Right cardiac atrium (tissue), 5 donors: ENCODE data around the gene CEBPZ. TPM values are rescaled to one million over a fixed set of nuclear protein-coding genes. Genes with fewer than 3 reads are reported as not detected.

ENCODE experiments used
- ATAC-seq, 2 donors: fragments of 200-7000 bp; cut with Tn5 transposase; one replicate each; pipeline versions ENCODE4 v1.8.0 to v1.9.1; 2020; ENCODE audit warnings: moderate library complexity in 2 of 2, mild to moderate bottlenecking in 1 of 2
- DNase-seq, 3 donors: peaks; one replicate each; pipeline ENCODE4 v3.0.0-alpha.2; 2020
- H3K27ac ChIP-seq: one replicate; pipeline ENCODE4 v1.5.1; 2013; ENCODE audit warnings: mild to moderate bottlenecking, low read length, control low read depth, moderate library complexity
- H3K27me3 ChIP-seq: one replicate; pipeline ENCODE4 v1.6.1; 2013; ENCODE audit not compliant: control insufficient read depth, insufficient read depth
- H3K4me1 ChIP-seq: one replicate; pipeline ENCODE4 v1.6.1; 2013; ENCODE audit warnings: low read length; ENCODE audit not compliant: control insufficient read depth, insufficient read depth
- H3K4me3 ChIP-seq: one replicate; pipeline ENCODE4 v1.5.1; 2013; ENCODE audit warnings: low read length, control low read depth
- H3K9me3 ChIP-seq: one replicate; pipeline ENCODE4 v1.6.1; 2013; ENCODE audit warnings: low read length; ENCODE audit not compliant: control insufficient read depth
- WGBS: extraction: QIAGEN DNeasy Blood & Tissue Kit; methylation state at CpG from one replicate; pipeline ENCODE4 v1.1.7; 2013; 5-methylcytosine and 5-hydroxymethylcytosine counted together
- intact Hi-C, 4 donors: fragments of 100-400 bp; cut with DNase I; formaldehyde crosslinking; loops; one replicate each; pipeline versions ENCODE4 v1.11.0 to v1.14.0; 2022 to 2023
- polyA plus RNA-seq: library from polyadenylated mRNA; stranded (reverse); fragments of 200-250 nt; gene quantifications from one replicate; pipeline ENCODE4 v1.2.3, GENCODE V29; 2013
- total RNA-seq, 4 donors: library from RNA; stranded (reverse); fragmentation: NEBNext Ultra II Directional; extraction: Animal tissue kit (Norgen Biotek cat#: 25700); gene quantifications; one replicate each; pipeline ENCODE4 v1.2.1, GENCODE V29; 2021
- donor health status: healthy with polysubstance abuse.
- donor health status: DM: no; HTN: yes; CAD: no.
- donor health status: DM: no; HTN: no; CAD: no.
- donor health status: DM: no; HTN: yes; CAD: no; lungs with severe emphysema.
- donor health status: DM: yes; HTN: yes; CAD: no.

The CEBPZ gene
- total and polyA plus RNA-seq, 5 donors: 24.0 to 35.4 (median 33.8) TPM

DNA sequence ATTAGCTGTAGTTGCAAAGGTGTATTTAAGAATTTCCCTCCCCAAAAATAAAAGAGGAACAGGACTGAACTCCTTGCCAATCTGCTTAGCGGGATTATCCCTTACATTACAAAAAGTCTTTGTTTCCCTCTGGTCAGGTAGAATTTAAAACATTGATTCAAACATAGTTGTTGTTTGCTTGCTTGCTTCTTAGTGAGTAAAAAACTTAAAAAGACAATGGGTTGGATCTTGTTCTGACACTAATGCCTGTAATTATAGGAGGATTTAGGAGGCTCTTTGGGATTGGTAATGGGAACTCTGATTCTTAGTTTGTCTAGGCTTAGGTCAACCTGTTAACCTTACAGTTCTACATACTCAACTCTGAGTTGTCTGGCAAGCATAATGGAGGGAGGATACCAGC, 38.8 kb downstream of the CEBPZ start:
- Histone ChIP-seq H3K4me3 (no peak overlapping the region), H3K27ac (no peak overlapping the region), H3K4me1 (no peaks in the 10 kb centered on the region), H3K9me3 (no peaks in the 10 kb centered on the region), H3K27me3 (no peaks in the 10 kb centered on the region)
- DNase-seq (no peak), ATAC-seq (no peak)
- WGBS: 87% methylated on average over 1 of the region's 1 CpG
- intact Hi-C loops: no loop called here

- intact Hi-C loops: no loop called here
- ATAC-seq (no peak), DNase-seq (no peak)
- Histone ChIP-seq H3K4me3 (no peak overlapping the region), H3K27me3 (no peaks in the 10 kb centered on the region), H3K9me3 (no peaks in the 10 kb centered on the region), H3K4me1 (no peaks in the 10 kb centered on the region), H3K27ac (no peak overlapping the region)
- 73% methylated on average over 6 of the region's 6 CpGs for WGBS
These were observed 39.6 kb downstream of the CEBPZ start for GRCh38 chr2:37191747-37192146.

DNA sequence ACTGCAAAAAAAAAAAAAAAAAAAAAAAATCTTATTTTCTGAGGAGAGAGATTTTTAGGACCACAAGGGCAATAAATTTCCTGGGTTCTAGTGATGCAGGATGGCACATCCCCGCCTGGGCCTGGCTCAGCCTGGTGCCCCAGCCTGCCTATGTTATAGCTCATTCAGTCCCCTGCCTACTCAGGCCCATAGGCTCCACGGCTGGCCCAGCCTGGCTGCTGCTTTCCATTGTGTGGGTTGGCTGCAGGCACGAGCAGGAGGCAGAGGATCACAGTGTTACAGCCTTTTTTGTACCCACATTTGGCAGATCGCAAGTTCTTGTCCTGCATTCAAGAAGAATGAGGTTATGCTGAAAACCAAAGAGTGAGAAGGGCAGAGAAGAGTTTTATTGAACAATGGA, 40.1 kb downstream of the CEBPZ start:
- Histone ChIP-seq H3K27me3 (no peaks in the 10 kb centered on the region), H3K27ac (no peak overlapping the region), H3K4me3 (no peak overlapping the region), H3K9me3 (no peaks in the 10 kb centered on the region), H3K4me1 (no peaks in the 10 kb centered on the region)
- WGBS: 80% methylated on average over 4 of the region's 4 CpGs
- no peak for DNase-seq
- intact Hi-C loops: no loop called here
- ATAC-seq: no peak

DNA sequence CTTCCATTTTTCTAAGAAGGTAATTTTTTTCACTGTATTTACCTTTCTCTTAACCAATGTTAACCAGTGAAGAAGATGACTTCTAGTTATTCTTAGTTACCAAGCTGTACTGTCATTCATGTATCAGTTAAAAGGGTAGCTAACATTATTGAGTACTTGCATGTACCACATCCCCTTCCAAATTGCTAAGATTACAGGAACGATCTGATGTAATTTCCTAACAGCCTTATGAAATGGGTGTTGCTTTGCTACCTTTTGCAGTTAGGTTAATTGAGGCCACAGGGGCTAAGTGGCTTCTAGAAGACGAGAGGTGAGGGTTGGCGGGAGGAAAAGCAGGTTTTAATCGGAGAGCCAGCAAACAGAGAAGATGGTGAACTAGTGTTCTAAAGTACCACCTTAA, 41.1 kb downstream of the CEBPZ start:
- no peak overlapping the region for H3K4me3 ChIP-seq
- no peaks in the 10 kb centered on the region for H3K4me1 ChIP-seq
- no peak for DNase-seq
- WGBS: 82% methylated on average over 4 of the region's 4 CpGs
- intact Hi-C loops: no loop called here
- H3K9me3 ChIP-seq: no peaks in the 10 kb centered on the region
- no peak overlapping the region for H3K27ac ChIP-seq
- no peaks in the 10 kb centered on the region for H3K27me3 ChIP-seq
- no peak for ATAC-seq

DNA sequence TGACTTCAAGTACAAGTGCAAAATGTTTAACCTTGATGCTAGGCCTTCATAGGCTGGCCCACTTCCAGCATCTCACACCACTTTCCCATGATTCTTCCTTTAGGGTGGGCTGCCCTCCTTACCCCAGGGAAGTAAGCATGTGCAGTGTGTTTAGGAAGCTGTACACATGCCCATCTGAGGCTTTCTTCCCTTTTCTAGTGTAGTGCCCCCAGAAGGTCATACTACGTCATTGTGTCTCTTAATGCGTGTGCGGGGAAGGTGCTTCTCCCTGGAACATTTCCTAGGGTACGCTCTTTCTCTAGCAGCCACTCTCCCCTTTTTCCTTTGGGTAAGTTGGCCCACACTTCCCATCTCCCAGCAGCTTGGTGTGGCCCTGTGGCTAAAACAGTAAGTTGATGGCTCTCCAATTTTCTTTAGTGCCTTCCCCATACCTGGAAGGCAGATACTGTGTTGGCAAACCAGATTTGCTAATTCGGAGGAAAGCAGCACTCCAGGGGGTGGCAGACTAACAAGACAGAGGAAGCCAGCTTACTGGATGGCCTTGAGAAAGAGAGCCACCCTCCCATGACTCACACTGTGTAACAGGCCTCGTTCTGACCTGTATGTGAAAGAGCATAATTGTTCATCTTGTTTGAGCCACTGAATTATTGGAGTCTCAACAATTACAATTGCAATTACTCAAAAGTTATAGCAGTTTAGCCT, 41.8 kb downstream of the CEBPZ start:
- Histone ChIP-seq H3K4me1 (no peaks in the 10 kb centered on the region), H3K27me3 (no peaks in the 10 kb centered on the region), H3K4me3 (no peak overlapping the region), H3K9me3 (no peaks in the 10 kb centered on the region), H3K27ac (no peak overlapping the region)
- WGBS: 76% methylated on average over 6 of the region's 6 CpGs
- ATAC-seq (peak in 1 of 2 donors; percentile 48), DNase-seq (no peak)
- intact Hi-C loops: no loop called here

- H3K27ac ChIP-seq: no peak within 1 kb of the TSS
- 95% methylated on average over 2 of the region's 2 CpGs for WGBS
- H3K9me3 ChIP-seq: no peaks in the 10 kb centered on the region
- no peaks in the 10 kb centered on the region for H3K4me1 ChIP-seq
- H3K4me3 ChIP-seq: no peak within 1 kb of the TSS
- DNase-seq (no peak), ATAC-seq (no peak)
- intact Hi-C loops: no loop called here
- H3K27me3 ChIP-seq: no peaks in the 10 kb centered on the region
These were observed 42.8 kb downstream of the CEBPZ start, which contains the start of gene SULT6B1 for GRCh38 chr2:37188570-37188969. Gene SULT6B1 (minus strand): TSS chr2:37188670. CDS start chr2:37188640, 30 bp downstream.

GRCh38 chr2:37181726-37182684, 49.4 kb downstream of the CEBPZ start:
- H3K27me3 ChIP-seq: no peaks in the 10 kb centered on the region
- no peaks in the 10 kb centered on the region for H3K4me1 ChIP-seq
- no peaks in the 10 kb centered on the region for H3K9me3 ChIP-seq
- no peak overlapping the region for H3K27ac ChIP-seq
- WGBS: 70% methylated on average over 17 of the region's 17 CpGs
- no peak overlapping the region for H3K4me3 ChIP-seq
- DNase-seq: no peak
- intact Hi-C loops: no loop called here
- ATAC-seq: no peak

DNA sequence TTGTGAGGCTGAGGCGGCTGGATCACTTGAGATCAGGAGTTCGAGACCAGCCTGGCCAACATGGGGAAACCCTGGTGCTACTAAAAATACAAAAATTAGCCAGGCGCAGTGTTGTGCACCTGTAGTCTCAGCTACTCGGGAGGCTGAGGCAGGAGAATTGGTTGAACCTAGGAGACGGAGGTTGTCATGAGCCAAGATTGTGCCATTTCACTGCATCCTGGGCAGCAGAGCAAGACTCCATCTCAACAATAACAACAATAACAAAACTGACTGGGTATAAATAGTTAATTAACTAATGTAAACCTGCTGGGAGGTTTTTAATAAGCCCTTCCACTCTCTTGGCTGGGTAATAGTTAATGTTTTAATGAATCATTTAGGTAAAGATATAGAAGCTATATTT, 50.8 kb downstream of the CEBPZ start:
- 97% methylated on average over 5 of the region's 5 CpGs for WGBS
- no peak for ATAC-seq

DNA sequence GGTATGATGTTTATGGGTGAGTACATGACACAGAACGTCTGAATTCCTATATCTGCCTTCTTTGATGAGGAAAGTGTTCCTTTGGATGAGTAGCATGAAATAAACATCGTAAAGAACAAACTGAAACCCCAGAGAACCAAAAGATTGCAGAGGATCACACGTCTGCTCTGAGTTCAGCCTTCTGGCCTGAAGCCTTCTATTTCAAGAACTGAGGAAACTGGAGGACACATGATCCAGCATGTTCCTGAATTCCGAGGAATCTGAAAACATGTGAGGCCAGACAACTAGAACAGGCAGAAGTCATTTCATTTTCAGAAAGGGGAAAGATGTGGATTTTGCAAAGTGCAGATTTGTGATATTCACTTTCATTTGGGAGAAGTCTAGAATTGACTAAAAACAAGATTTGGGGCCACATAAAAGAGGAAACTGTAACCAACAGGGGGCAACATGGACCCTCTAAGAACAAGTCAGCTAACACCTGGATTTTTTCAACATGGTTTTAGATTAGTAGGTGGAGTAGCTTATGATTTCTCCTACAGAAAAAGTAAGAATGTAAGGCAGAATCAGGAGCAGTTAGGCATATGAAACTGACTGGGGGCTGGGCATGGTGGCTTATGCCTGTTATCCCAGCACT, 51.3 kb downstream of the CEBPZ start:
- WGBS: 57% methylated on average over 4 of the region's 4 CpGs
- intact Hi-C loops: no loop called here

More for the DNA sequence above, 50.8 kb downstream of the CEBPZ start:
- H3K27ac ChIP-seq: no peak overlapping the region
- no peak for DNase-seq
- no peaks in the 10 kb centered on the region for H3K27me3 ChIP-seq
- H3K9me3 ChIP-seq: no peaks in the 10 kb centered on the region
- H3K4me1 ChIP-seq: no peaks in the 10 kb centered on the region
- H3K4me3 ChIP-seq: no peak overlapping the region
- intact Hi-C loops: no loop called here

DNA sequence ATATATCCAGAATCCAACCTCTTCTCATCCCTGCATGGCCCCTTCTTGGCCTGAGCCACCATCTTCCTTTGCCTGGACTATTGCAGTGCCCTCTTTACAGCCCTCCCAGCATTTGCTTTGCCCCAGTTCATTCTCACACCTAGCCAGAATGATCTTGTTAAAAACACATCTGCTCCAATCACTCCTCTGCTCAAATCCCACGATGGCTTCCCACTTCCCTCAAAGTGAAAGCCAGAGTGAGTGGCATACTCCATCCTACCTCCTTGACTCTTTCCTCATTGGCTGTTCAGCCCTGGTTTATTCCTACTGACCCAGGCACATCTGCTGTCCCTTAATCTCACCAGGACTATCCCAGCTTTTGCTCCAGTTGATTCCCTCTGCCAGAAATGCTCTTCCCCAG, 57.7 kb downstream of the CEBPZ start:
- ATAC-seq: no peak
- 65% methylated on average over 1 of the region's 1 CpG for WGBS
- Histone ChIP-seq H3K4me1 (no peaks in the 10 kb centered on the region), H3K27ac (no peak overlapping the region), H3K9me3 (no peaks in the 10 kb centered on the region), H3K27me3 (no peaks in the 10 kb centered on the region), H3K4me3 (no peak overlapping the region)
- DNase-seq: no peak
- intact Hi-C loops: no loop called here

More for the DNA sequence above, 51.3 kb downstream of the CEBPZ start:
- no peaks in the 10 kb centered on the region for H3K27me3 ChIP-seq
- H3K4me3 ChIP-seq: no peak overlapping the region
- H3K4me1 ChIP-seq: no peaks in the 10 kb centered on the region
- ATAC-seq: no peak
- no peak for DNase-seq
- H3K27ac ChIP-seq: no peak overlapping the region
- H3K9me3 ChIP-seq: no peaks in the 10 kb centered on the region

DNA sequence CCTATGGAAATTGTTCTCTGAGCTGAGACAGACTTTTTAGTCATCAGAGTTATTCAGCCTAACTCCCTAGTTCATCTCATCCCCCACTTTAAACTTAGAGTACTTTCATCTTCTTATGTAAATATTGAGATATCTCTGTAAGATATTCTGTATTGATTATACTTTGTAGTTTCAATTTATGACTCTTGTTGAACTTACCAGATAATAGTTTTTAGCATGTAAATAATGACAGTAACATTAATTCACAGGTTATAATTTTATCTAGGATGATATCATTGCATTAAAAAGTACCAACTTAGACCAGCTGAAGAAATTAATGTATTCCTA, 59.8 kb downstream of the CEBPZ start:
- Histone ChIP-seq H3K4me1 (no peaks in the 10 kb centered on the region), H3K9me3 (no peaks in the 10 kb centered on the region), H3K27me3 (no peaks in the 10 kb centered on the region), H3K4me3 (no peak overlapping the region), H3K27ac (no peak overlapping the region)
- ATAC-seq: no peak
- intact Hi-C loops: no loop called here
- DNase-seq: no peak
